Left cardiac atrium (tissue), 4 donors: ENCODE results near the gene VSX1. TPM values are rescaled to one million over a fixed set of nuclear protein-coding genes. Genes with fewer than 3 reads are reported as not detected.
A peak's percentile ranks its signal among the peaks of the same experiment; 100 is the strongest.

Experiments
- ATAC-seq, 2 donors: fragments of 200-7000 bp; cut with Tn5 transposase; one replicate each; pipeline ENCODE4 v1.9.1; 2020; ENCODE audit warnings: mild to moderate bottlenecking in 2 of 2, moderate library complexity in 2 of 2
- DNase-seq: peaks from one replicate; pipeline ENCODE4 v3.0.0-alpha.2; 2020
- intact Hi-C, 2 donors: fragments of 100-400 bp; cut with DNase I; formaldehyde crosslinking; loops; one replicate each; pipeline versions ENCODE4 v1.14.1 to v1.15.1; 2022 to 2023
- total RNA-seq, 2 donors: library from RNA; stranded (reverse); fragmentation: NEBNext Ultra II Directional; extraction: Animal tissue kit (Norgen Biotek cat#: 25700); gene quantifications; one replicate each; pipeline ENCODE4 v1.2.1, GENCODE V29; 2021
- donor health status: DM: no; HTN: yes; CAD: no.
- donor health status: DM: no; HTN: yes; CAD: no; lungs with severe emphysema.
- donor health status: DM: yes; HTN: yes; CAD: no.
- donor health status: Dilated cardiomyopathy.

The VSX1 gene
- total RNA-seq, 2 donors from 2014 or later, result 0.38 TPM; not detected in 1

DNA sequence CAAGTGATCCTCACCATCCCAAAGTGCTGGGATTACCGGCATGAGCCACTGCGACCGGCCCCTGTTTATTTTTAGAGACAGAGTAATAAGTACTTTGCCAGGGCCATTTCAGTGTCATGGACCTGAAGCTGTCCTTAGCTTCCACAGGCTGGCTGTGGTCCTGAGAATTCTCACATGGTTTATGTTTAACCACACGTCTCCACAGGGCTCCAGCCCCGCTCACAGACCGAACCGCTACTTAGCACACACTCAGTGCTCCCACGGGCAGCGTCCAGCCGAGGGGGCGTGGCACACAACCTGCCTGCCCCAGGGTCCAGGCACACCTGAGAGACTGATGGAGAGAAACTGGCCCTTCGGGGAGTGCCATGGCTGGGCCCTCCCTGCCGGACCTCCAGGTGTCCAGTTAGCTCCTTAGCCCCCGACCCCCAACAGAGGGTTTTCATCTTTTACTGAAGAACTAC, 35.7 kb downstream of the VSX1 start:
- peak; percentile 70 for ATAC-seq
- intact Hi-C loops, result no loop called here
- peak; percentile 59 for DNase-seq

DNA sequence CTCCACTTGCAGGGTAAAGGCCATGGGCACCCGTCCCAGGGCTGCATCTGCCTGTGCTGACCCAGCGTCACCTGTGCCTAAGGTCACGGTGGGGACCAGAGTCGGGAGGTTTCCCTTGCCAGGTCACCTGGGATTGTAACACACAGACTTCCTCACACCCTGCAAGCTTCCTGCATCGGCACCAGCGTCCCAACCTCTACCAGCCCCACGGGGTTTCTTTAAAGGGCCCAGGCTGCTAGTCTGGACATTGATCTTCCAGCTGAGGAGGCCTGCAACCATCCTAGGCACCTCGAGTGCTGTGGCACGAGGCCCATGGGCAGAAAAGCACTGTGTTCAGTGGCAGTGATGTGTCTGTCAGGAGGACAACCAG, 36.6 kb downstream of the VSX1 start:
- intact Hi-C loops, result no loop called here
- no peak for DNase-seq
- no peak for ATAC-seq

DNA sequence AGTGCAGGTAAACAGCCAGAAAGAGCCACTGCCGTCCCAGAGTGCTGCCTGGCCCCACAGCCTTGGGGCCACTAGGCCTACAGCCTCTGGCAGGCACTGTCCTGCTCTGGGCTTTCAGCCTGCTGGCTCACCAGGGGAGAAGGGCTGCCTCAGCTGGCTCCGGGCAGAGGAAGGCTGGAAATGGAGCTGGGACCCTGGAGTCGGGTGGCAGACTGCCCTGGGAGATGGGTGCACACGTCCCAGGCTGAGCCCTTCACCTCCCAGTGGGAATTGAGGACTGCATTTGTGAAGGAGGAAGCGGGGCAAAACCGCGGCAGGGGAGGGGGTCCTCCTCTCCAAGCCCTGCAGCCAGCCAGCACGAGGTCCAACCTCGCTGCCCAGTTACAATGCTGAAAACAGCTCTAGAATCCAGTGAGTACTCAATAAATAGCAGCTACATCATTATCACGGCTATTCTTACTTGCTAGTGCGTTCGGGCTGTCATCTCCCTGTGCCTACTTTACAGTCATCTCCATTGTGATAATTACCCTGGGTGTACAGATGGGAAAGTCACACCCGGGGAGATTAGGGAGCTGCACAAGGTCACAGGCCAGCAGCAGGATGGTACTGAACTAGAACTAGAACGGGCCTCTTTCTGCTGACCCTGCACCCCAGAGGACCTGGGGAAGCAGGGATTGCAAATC, 37.1 kb downstream of the VSX1 start:
- intact Hi-C loops, result no loop called here
- DNase-seq (peak; percentile 35), ATAC-seq (peak; percentile 28 to 38)

DNA sequence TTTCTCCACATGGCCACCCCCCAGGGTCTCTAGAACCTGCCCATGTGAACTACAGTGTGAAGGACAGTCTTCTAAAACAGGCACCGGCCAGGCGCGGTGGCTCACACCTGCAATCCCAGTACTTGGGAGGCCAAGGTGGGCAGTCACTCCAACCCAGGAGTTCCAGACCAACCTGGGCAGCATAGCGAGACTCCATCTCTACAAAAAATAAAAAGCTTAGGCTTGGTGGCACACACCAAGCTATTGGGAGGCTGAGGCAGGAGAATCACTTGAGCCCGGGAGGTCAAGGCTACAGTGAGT, 37.7 kb downstream of the VSX1 start:
- no peak for ATAC-seq
- intact Hi-C loops, result no loop called here
- no peak for DNase-seq

DNA sequence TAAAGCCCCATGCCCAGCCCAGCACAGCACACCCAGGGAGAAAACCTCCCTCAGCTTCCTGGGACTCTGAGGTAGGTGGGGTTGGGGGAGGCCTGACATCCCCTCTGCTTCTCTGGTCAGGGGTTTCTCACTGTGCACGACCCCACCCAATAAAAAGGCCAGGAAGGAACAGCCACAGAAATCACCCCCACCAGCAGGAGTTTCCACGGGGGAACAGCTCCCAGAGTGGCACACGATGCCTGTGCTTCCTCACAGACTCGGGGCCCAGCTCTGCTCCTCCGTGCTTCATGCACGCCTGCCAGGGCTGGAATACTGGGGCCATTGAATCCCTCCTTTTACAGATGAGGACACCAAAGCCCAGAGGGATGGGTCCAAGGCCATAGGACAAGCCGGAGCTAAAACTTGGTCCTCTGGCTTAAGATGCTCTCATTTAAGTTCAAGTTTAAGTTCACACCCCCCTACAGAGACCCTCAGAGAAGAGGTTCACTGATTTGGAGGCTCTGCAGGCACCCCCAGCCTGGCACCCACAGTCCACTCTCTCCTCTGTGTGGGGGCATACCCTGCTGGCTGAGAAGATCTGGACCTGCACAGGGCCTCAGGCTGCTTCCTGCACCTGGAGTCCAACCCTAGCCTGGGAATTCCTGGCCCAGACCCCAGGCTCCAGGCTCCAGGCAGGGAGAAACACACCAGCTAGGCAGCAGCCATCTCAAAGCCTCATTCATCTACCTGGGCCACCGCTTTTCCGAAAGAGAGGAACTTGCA, 38.3 kb downstream of the VSX1 start:
- DNase-seq (peak; percentile 15), ATAC-seq (no peak)
- intact Hi-C loops, result no loop called here

DNA sequence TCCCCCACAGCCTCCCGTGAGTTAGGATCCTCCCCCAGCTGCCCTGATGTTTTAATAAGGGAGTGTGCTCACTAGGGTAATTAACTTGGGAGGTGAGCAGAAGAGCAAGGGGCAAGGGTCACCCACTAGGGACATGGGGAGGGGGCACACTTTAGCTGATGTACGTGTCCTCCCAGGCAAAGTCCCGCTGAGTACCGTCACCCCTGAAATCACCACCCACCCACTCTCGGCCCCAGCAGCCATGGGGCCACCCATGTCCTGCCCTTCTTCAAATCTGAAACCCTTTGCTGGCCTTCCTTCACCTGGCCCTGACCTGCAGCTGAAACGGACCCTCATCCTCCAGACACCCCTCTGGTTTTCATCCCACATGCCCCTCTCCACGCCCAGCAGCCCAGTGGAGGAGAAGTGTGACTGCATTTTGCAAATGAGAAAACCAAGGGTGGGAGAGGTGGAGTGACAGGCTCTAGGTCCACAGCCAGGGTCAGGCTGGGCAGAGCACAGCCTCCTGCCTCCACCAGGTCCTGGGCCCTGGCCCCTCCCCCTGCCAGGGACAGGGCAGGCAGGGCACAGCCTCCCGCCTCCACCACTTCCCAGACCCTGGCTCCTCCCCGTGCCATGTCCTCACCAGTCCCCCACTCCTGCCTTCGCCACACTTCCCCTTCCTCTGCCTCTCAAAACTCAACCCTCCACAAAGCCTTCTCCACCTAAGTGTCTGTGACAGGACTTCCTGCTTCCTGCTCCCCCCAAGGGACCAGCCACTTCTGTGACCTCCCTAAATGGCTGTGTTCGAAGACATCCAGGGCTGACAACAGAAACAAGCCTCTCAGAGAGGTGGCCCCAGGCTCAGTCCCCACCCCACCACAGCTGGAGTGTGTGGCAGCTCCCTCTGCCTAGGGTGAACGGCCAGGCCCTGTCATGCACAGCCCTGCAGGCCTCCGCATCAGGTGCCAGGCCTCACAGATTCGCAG, 39.1 kb downstream of the VSX1 start:
- ATAC-seq (peak; percentile 12 to 54), DNase-seq (peak; percentile 59)
- intact Hi-C loops, result no loop called here

DNA sequence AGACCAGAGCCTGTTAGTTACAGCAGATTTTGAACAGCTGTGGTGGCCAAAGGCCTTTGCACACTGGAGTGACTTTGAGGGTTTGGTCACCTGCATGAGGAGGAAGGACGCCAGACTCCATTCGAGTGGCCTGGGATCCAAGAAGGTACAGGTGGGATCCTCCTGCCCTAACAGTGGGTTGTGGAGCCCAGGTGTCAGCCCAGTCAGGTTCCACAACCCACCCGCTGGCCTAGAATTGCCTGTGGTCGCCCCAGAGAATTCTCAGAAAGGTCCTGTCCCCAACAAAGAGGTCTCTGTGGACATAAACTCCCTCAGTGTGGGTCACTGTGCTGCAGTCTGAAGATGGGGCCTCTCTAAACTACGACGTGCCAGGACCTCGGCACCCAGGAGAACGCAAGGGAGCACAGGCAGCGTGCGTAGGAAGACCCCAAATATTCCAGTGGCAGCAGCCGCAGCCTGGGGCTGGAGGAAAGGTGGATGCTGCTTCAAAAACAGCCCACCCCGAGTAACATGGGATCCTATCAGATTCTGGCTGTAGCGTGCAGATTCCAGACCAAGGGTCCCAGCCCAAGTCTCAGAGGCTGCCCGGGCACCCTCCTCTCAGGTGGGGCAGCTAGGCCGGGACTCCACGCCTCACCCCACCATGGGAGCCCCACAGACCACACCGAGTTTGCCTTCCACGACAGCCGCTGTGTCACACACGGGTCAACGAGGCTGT, 40.0 kb downstream of the VSX1 start:
- no peak for ATAC-seq
- intact Hi-C loops, result no loop called here
- DNase-seq, result peak; percentile 13

DNA sequence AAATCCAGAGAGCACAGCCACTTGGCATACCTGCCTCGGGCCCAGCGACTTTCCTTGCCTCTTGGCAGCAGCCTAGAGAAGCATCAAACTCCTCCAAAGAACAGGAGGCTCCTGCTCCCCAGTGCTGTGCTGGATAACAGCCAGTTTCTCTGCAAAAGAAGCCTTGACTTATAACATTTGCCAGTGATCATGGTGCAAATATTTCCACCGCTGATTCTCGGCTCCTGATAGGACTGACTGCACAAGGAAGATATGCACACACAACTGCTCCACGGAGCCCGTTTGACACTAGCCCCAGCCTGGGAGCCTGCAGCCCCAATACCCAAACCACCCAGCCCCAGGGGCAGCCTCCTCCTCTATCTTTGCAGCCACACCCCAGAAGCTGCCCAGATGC, 41.5 kb downstream of the VSX1 start:
- ATAC-seq, result peak; percentile 5 to 31
- peak; percentile 38 for DNase-seq
- intact Hi-C loops, result no loop called here

DNA sequence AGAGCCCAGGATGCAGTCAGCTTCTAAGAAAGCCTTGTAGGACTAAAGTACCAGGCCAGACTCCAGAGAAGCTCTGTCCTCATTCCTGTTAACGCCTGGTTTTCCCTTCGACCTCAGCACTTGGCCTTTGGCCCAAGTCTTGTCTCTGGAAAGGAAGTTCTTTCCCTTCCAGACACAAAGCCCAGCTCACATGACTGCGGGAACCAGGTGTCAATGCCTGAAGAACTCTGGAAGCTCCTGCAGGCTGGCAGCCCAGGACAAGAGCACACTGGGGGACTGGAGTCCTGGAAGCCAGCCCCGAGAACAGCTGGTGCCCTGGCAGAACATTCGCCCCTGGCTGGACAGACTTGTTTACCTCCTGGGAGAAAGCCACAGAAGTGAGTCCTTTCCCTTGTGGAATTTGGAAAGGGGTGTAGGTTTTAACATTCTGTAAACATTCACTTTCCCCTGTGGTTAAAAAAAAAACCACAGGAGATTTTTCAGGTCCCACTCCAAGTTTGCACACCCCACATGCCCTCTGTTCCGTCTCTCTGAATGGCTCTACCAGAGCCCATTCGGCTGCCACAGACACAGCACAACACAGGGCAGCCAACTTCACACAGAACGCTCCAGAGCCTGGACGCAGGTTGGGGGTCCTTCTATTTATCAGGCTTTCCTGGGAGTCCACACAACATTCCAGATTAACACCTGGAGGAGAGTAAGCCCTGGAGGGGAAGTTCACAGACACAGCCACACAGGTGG, 42.1 kb downstream of the VSX1 start:
- DNase-seq, result peak; percentile 82
- peak; percentile 69 to 71 for ATAC-seq

DNA sequence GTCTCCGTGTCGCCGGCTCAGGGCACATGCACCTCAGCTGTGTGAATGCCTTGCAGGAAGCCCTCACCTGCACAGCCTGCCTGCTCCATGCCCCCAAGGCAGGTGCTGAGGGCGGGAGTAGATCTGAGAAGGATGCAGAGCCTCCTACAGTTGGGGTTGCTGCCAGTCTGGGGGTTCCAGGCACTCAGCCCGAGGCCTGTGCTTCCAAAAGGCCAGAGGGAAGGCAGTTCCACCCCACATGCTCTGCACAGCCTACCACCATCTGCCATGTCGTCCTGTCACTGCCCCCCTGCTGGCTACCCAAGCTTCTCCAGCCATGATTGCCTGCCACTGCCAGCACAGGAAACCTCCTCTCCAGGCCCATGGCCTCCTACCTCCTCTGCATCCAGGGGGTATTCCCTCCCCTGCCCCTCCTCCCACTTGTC, 43.3 kb downstream of the VSX1 start:
- peak; percentile 9 for DNase-seq
- ATAC-seq, result no peak
- intact Hi-C loops, result loop anchor here in 1 of 2 donors (5.0 kb wide), 1 partner anchor 36 kb away; no protein-coding TSS in a partner anchor

More for the DNA sequence above, 42.1 kb downstream of the VSX1 start:
- intact Hi-C loops, result loop anchor here in 1 of 2 donors (5.0 kb wide), 1 partner anchor 38 kb away; no protein-coding TSS in a partner anchor

DNA sequence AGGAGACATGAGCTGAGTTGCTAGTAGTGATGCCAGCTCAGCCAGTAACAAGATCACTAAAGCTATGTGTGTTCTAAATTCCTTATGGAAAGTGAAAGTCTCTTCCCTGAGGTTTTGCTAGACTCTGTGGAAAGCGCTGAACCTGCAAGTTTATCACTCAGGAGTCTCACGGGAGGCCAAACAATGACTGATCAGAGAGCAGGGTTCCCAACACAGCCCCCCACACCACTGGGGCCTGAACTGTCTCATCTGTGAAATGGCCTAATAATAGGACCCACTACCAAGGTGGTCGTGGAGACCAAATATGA, 43.9 kb downstream of the VSX1 start:
- ATAC-seq (no peak), DNase-seq (peak; percentile 1)
- intact Hi-C loops, result loop anchor here in 1 of 2 donors (5.0 kb wide), 1 partner anchor 36 kb away; no protein-coding TSS in a partner anchor

DNA sequence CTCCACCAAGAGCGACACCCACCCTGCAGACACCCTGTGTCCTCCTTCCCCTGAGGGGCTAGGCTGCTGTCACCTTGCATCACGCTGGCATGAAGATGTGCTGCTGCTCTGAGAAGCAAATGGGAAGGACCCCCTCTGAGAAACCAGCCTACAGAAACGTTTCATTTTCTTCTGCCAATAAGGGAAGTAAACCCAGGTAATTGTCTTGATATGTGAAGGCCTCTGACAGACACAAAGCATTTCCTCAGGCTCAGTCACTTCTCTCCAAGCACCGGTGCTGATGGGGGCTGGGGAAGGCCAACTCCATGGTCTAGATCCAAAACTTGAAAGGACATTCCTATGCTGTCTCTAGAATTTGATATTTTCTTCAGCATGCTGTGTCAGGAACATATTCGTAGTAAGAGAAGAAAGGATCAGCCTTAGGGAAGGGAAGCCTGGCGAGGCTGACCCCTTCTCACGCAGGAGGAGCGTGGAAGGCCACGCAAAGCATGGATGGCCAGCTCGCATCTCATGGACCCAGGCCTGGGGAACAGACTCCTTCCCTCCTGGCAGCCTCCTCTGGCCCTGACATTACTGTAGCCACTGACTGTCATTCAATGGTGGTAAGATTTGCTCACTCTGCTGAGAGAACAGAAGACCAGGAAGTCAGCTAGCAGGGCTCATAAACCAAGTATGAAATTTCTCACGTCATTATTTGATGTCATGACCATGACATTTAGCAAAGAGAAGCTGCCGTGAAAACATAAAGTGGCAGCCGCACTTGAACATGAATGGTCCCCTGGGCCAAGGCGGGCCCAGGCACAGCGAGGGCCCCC, 44.4 kb downstream of the VSX1 start:
- DNase-seq (peak; percentile 9), ATAC-seq (no peak)
- intact Hi-C loops, result loop anchor here in 1 of 2 donors (5.0 kb wide), 1 partner anchor 35 kb away; no protein-coding TSS in a partner anchor

DNA sequence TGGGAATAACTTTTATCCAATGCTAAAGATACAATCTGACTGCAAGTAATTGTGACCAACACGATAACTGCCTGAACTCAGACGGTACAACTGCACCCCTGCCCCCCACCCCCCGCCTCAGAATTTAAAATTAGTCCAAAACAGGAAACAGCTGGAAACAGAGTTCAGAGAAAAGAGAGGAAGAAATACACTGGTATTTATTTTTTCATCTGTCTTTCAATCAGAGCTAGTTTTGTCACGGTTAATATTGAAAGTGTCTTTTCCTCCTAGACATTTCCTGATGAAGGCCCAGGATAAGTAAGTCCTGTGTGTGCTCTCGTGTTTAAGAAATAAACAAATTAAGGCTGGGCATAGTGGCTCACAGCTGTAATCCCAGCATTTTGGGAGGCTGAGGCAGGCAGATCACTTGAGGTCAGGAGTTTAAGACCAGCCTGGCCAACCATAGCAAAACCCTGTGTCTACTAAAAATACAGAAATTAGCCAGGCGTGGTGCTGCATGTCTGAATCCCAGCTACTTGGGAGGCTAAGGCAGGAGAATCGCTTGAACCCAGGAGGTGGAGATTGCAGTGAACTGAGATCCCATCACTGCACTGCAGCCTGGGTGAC, 45.5 kb downstream of the VSX1 start:
- peak; percentile 4 for DNase-seq
- ATAC-seq, result no peak
- intact Hi-C loops, result loop anchor here in 1 of 2 donors (5.0 kb wide), 1 partner anchor 34 kb away; no protein-coding TSS in a partner anchor

DNA sequence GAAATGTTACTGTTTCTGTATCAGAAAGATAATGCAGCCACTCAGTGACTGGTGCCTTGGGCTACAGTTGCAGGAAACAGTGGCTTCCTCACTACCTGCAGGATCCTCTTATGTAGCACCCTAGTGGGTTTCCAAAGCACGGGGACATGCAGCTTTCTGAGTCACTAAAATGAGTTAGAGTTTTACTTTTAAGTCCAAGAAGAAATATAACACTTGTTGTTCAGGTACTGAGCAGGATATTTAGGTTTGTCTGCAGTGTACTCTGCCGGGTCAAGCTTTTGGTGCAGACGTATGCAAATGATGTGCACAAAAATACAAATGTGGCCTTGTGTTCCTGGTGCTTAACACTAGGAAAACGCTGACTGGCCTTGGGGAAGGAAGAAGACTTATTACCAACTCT, 46.0 kb downstream of the VSX1 start:
- intact Hi-C loops, result loop anchor here in 1 of 2 donors (5.0 kb wide), 1 partner anchor 34 kb away; no protein-coding TSS in a partner anchor
- DNase-seq, result peak; percentile 3
- ATAC-seq, result no peak

DNA sequence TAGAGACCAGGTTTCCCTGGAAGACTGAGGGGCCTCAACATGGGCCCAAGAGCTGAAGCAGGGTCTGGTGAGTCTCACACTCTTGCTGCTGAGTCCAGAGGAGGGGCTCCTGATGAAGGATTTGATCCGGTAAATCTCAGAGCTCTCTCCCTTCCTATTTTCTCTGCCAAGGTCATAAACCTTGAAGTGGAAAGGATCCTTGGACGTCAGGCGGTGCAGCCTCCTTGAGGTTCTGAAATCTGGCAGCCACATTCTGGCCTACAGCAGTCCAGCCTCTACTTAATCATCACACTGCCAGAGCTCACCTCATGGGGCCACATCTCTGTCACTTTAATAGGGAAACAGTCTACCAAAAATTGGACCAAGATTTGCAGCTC, 48.0 kb downstream of the VSX1 start:
- intact Hi-C loops, result no loop called here

DNA sequence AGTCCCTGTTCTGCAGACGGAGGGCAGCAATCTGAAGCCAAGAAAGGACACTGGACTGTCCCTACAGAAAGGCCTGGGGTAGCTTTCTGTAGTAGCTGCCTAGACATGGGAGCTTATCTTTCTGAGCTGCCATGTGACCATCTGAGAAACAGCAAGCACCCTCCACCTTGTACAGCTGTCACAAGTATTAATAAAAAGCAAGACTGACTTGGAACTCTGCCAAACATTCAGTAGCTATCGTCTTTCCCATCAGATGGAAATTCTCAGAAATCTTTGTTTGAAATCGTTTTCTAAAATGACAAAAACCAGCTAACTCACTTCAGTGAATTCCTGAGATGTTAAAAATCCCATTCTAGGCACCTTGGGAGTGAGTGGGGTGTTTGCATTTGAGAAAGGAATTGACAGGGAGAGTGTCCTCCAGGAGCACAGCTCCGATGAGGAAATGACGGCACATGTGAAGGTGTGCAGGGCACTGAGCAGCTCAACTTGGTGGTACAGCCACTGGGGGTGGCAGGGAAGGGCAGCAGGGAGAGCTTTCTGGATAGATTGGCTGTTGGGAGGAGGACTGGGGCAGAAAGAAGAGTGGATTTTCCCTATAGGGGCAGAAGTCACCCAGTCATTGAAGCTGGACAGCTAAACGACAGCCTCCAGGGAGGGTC, 48.5 kb downstream of the VSX1 start:
- ATAC-seq (peak; percentile 30 to 40), DNase-seq (peak; percentile 9)
- intact Hi-C loops, result no loop called here

More for the DNA sequence above, 48.0 kb downstream of the VSX1 start:
- DNase-seq, result peak; percentile 12
- ATAC-seq, result no peak
